Retinal pigment epithelial cell (primary cell): ENCODE data around the gene HPD.

Experiments used
- DNase-seq: peaks from one replicate; pipeline ENCODE4 v3.0.0-alpha.2; 2010; ENCODE audit warnings: low read depth
- H3K4me3 ChIP-seq: 2 replicates; pipeline ENCODE4 v1.5.1; 2011; ENCODE audit warnings: mild to moderate bottlenecking, low read length, control low read depth, moderate library complexity
- TF ChIP-seq, protein P1 (sequence below): conservative IDR thresholded peaks from 2 replicates; pipeline ENCODE4 v1.5.1; 2011; ENCODE audit warnings: low read depth, low read length, control low read depth, inconsistent platforms

HPD gene

DNA sequence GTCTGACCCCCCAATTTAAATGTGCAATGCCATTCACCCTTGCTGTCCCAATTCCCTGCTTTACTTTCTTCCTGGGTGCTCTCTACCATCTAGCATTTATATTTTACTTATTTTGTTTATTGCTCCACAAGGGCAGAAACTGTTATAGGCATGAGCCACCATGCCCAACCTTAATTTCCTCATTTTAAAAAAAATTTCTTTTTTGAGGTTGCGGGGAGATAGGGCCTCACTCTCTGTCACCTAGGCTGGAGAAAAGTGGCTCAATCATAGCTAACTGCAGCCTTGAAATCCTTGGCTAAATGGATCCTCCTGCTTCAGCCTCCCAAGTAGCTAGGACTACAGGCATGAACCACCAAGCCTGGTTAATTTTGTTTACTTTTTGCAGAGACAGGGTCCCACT lies 13.0 kb downstream of the HPD start:
- no peak overlapping the region for H3K4me3 ChIP-seq
- TF ChIP-seq, protein P1, sequence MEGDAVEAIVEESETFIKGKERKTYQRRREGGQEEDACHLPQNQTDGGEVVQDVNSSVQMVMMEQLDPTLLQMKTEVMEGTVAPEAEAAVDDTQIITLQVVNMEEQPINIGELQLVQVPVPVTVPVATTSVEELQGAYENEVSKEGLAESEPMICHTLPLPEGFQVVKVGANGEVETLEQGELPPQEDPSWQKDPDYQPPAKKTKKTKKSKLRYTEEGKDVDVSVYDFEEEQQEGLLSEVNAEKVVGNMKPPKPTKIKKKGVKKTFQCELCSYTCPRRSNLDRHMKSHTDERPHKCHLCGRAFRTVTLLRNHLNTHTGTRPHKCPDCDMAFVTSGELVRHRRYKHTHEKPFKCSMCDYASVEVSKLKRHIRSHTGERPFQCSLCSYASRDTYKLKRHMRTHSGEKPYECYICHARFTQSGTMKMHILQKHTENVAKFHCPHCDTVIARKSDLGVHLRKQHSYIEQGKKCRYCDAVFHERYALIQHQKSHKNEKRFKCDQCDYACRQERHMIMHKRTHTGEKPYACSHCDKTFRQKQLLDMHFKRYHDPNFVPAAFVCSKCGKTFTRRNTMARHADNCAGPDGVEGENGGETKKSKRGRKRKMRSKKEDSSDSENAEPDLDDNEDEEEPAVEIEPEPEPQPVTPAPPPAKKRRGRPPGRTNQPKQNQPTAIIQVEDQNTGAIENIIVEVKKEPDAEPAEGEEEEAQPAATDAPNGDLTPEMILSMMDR: no peak
- DNase-seq: no peak

DNA sequence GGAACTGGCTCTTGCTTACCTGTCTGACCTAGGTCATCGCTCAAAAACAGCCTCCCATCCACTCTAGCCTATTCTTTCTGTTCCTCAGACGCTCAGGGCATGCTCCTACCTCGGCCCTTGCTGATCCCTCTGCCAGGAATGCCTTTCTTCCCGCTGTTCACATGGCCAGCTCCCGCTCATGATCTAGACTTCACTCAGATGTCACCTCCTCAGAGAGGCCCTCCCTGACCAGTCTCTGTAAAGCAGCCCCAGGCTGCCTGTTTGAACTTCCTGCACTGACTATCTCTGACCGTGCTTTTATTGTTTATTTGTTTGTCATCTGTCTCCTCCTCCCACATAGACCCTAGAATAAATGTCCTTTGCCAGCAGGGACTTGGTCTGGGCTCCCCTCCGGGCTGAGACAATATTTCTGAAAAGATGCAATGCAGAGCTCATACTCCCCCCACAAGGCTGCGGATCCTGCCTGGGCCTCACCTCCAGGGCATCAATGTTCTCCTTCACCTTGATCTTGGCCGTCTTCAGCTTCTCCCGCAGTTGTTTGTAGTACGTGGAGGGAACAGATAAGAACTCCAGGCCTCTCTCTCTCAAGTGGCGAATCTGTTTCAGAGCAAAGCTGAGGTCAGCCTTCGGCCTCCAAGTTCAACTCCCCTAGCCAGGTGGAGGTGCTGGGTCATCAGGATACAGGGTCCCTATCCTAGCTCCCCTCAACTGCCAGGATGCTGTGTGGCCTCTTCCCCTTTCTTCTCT lies 15.2 kb downstream of the HPD start:
- H3K4me3 ChIP-seq: no peak overlapping the region
- DNase-seq: no peak
- TF ChIP-seq, protein P1: no peak

DNA sequence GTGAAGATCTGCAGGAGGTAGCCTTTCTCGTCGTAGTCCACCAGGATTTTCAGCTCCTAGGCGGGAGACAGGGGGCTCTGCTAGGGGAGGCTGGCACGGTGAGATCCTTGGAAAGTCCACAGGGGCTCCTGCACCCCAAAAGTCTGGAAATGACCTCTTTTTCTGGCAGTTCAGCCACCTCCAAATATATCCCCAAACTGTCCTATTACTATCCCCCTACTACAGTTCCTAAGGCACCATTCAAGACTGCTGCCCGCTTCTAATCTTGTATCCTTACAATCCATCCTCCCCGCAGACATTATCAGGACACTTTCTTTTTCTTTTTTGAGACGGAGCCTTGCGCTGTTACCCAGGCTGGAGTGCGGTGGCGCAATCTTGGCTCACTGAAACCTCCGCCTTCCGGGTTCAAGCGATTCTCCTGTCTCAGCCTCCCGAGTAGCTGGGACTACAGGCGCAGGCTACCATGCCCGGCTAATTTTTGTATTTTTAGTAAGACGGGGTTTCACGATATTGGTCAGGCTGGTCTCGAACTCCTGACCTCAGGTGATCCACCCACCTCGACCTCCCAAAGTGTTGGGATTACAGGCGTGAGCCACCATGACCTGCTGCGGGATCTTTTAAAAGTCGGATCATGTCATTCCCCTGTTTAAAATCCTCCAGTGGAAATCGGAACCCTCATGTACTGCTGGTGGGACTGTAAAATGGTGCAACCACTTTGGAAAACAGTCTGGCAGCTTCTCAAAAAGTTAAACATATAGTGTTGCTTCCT lies 18.5 kb downstream of the HPD start:
- no peak for DNase-seq
- peak overlapping the region; percentile 77 for H3K4me3 ChIP-seq
- TF ChIP-seq, protein P1: no peak

DNA sequence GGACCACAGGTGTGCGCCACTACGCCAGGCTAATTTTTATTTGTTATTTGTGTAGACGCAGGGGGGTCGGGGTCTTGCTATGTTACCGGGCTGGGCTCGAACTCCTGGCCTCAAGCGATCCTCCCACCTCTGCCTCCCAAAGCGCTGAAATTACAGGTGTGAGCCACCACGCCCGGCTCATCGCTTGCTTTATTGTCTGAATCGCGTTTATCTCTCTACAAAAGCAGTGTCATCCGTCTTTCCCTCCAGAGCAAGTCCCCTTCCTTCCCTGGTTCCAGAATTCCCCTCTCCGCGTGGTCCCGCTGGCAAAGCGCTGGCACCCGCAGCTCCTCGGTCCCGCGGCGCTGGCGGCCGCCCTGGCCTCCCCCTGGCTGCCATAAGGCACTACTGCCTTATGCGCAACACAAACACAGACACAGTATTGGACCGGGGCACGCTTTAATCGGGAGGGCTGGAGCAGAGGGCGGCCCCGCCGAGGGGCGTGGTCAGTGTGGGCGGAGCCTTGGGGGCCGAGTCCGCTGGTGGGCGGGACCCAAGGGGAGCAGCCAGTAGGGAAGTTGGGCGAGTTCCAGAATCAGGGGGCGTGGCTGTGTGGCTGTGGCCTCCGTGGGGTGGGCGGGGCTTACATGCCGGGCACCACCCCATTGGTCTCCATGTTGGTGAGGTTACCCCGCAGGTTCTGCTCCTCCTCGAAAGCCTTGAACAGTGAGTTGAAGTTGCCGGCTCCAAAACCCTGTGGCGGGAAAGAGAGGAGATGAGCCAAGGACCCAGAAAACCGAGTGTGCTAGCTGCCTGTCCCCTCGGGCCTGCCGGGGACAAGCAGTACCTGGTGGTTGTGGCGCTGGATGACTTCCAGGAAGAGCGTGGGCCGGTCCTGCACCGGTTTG lies 19.3 kb downstream of the HPD start:
- peak overlapping the region; percentile 77 for H3K4me3 ChIP-seq
- DNase-seq: peak; percentile 86
- TF ChIP-seq, protein P1: peak; percentile 41

DNA sequence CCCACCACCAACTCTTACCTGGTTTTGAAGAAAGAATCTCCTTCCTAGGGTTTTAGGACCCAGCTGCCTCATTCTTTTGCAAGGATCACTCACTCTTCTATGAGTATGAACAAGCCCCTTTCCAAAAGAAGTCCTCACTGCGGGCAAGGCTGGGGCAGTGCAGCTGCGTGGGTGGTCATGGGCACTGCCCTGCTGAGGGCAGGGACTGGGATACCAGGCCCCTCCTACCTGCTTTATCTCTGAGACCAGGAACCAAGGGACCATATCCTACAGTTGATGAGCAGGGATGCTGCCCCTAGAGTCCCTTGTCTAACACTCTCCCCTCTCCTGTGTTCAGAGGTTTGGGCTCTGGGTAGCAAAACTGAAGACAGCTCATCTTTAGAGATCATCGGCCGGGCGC lies 20.5 kb downstream of the HPD start:
- no peak for DNase-seq
- TF ChIP-seq, protein P1: no peak
- no peak overlapping the region for H3K4me3 ChIP-seq

DNA sequence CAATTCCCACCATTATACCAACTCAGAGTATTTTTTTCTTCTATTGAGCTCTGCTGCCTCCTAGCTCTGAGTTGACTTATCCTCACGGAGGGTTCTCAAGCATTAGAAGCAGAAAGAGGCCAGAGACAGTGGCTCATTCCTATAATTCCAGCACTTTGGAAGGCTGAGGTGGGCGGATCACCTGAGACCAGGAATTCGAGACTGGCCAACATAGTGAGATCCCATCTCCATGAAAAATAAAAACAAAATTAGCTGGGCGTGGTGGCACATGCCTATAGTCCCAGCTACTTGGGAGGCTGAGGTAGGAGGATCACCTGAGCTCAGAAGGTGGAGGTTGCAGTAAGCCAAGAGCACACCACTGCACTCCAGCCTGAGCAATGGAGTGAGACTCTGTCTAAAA lies 21.0 kb downstream of the HPD start:
- no peak for DNase-seq
- TF ChIP-seq, protein P1: peak; percentile 15
- H3K4me3 ChIP-seq: no peak overlapping the region
